SK-N-SH (cell line): Measurements from ENCODE around the gene BMP8A. TPM values are rescaled to one million over a fixed set of nuclear protein-coding genes. Genes with fewer than 3 reads are reported as not detected.
"Not testable (repeated sequence)": the region's sequence is repeated elsewhere in the genome, so short reads cannot be mapped to it uniquely, and the experiment has no call there.

Experiments
- CTCF ChIA-PET: fragments of 300-600, 350-600 bp; formaldehyde crosslinking; extraction: SDS; loops from one replicate; lab custom pipeline; 2021; lab: Yijun Ruan, JAX
- POLR2A ChIA-PET: fragments of 350-600 bp; sonication (Branson Sonifier 250); formaldehyde crosslinking; extraction: SDS; loops from one replicate; lab custom pipeline; 2020; ENCODE audit warnings: antibody characterized with exemption, inconsistent platforms; lab: Yijun Ruan, JAX
- DNase-seq: peaks from one replicate; pipeline ENCODE4 v3.0.0; 2012
- H2AFZ ChIP-seq: fragments of 200-600 bp; sonication (generic); 2 replicates; pipeline ENCODE4 v1.8.1; 2016; ENCODE audit warnings: antibody characterized with exemption, mild to moderate bottlenecking, low read depth
- H3F3A ChIP-seq: fragments of 200-600 bp; sonication (generic); replicated peaks from 2 replicates; pipeline ENCODE3; 2016; ENCODE audit warnings: antibody characterized with exemption, mild to moderate bottlenecking; ENCODE audit not compliant: insufficient read depth
- H3K27ac ChIP-seq, 2 experiments: fragments of 200-500 bp in 1 of 2; fragments of 200-600 bp in 1 of 2; sonication (Bioruptor generic) in 1 of 2; sonication (generic), shearing (Covaris generic) in 1 of 2; 2 replicates each; pipeline versions ENCODE4 v1.5.1 to v1.6.1; 2014 to 2016; ENCODE audit warnings: low read depth in 2 of 2, inconsistent platforms in 1 of 2, low read length in 1 of 2, mild to moderate bottlenecking in 1 of 2, mixed read lengths in 1 of 2
- H3K27me3 ChIP-seq: fragments of 200-600 bp; sonication (generic), shearing (Covaris generic); 2 replicates; pipeline ENCODE4 v1.6.1; 2016; ENCODE audit warnings: mixed run types; ENCODE audit not compliant: insufficient read depth
- H3K36me3 ChIP-seq, 2 experiments: fragments of 200-500 bp in 1 of 2; fragments of 200-600 bp in 1 of 2; sonication (Bioruptor generic) in 1 of 2; sonication (generic) in 1 of 2; replicated peaks in 1 of 2; 2 replicates each; pipeline versions ENCODE3 to v1.5.1; 2014 to 2016; ENCODE audit warnings: low read length in 1 of 2, mild to moderate bottlenecking in 1 of 2; ENCODE audit not compliant: insufficient read depth in 2 of 2, control insufficient read depth in 1 of 2
- H3K4me1 ChIP-seq, 2 experiments: fragments of 200-500 bp in 1 of 2; fragments of 200-600 bp in 1 of 2; sonication (Bioruptor generic) in 1 of 2; sonication (generic), shearing (Covaris generic) in 1 of 2; 2 replicates each; pipeline versions ENCODE4 v1.5.1 to v1.6.1; 2014 to 2016; ENCODE audit warnings: low read depth in 1 of 2, low read length in 1 of 2, mixed run types in 1 of 2; ENCODE audit not compliant: insufficient read depth in 2 of 2, control insufficient read depth in 1 of 2
- H3K4me2 ChIP-seq: fragments of 200-600 bp; sonication (generic), shearing (Covaris generic); 2 replicates; pipeline ENCODE4 v1.6.1; 2017; ENCODE audit warnings: mixed run types
- H3K4me3 ChIP-seq, 2 experiments: fragments of 200-500 bp in 1 of 2; fragments of 200-600 bp in 1 of 2; sonication (Bioruptor generic) in 1 of 2; sonication (generic), shearing (Covaris generic) in 1 of 2; 2 replicates each; pipeline versions ENCODE4 v1.5.1 to v1.8.1; 2014 to 2016; ENCODE audit warnings: low read depth in 2 of 2, inconsistent platforms in 1 of 2, low read length in 1 of 2, mild to moderate bottlenecking in 1 of 2, mixed read lengths in 1 of 2, moderate library complexity in 1 of 2
- H3K79me2 ChIP-seq: fragments of 200-600 bp; sonication (generic); 2 replicates; pipeline ENCODE4 v1.8.1; 2017; ENCODE audit warnings: mild to moderate bottlenecking; ENCODE audit not compliant: insufficient read depth
- H3K9ac ChIP-seq: fragments of 200-600 bp; sonication (generic); 2 replicates; pipeline ENCODE4 v1.6.1; 2017; ENCODE audit warnings: mixed run types
- H3K9me2 ChIP-seq: fragments of 200-600 bp; sonication (generic); 2 replicates; pipeline ENCODE4 v1.6.1; 2017; ENCODE audit warnings: mixed run types
- H3K9me3 ChIP-seq: fragments of 200-600 bp; sonication (generic); 2 replicates; pipeline ENCODE4 v1.6.1; 2017; ENCODE audit warnings: mixed run types, mild to moderate bottlenecking, moderate library complexity
- H4K20me1 ChIP-seq: fragments of 200-600 bp; sonication (generic); 2 replicates; pipeline ENCODE4 v1.6.1; 2017; ENCODE audit warnings: mild to moderate bottlenecking, mixed run types; ENCODE audit not compliant: insufficient read depth
- ELF1 ChIP-seq: IDR thresholded peaks from 2 replicates; pipeline ENCODE4 v1.4.0; 2012
- EZH2phosphoT487 ChIP-seq: fragments of 200-600 bp; sonication (generic); IDR thresholded peaks from 2 replicates; pipeline ENCODE4 v1.6.1; 2017; ENCODE audit warnings: low read depth, mixed run types, mild to moderate bottlenecking, antibody characterized with exemption, moderate library complexity, borderline replicate concordance
- FOSL2 ChIP-seq: IDR thresholded peaks from 2 replicates; pipeline ENCODE4 v1.4.0; 2012; ENCODE audit warnings: low read depth, mild to moderate bottlenecking, moderate library complexity, borderline replicate concordance
- IRF3 ChIP-seq: fragments of 150-350 bp; IDR thresholded peaks from 2 replicates; pipeline ENCODE4 v1.6.1; 2016; ENCODE audit warnings: mild to moderate bottlenecking, low read depth, low read length
- JUND ChIP-seq: IDR thresholded peaks from 2 replicates; pipeline ENCODE4 v1.4.0; 2012
- NRF1 ChIP-seq: IDR thresholded peaks from 2 replicates; pipeline ENCODE4 v1.6.1; 2012; ENCODE audit warnings: low read depth, mild to moderate bottlenecking, low read length
- RAD21 ChIP-seq: IDR thresholded peaks from 2 replicates; pipeline ENCODE4 v1.6.1; 2012; ENCODE audit warnings: mild to moderate bottlenecking, low read length
- RFX5 ChIP-seq: IDR thresholded peaks from 2 replicates; pipeline ENCODE4 v1.6.1; 2012; ENCODE audit warnings: mild to moderate bottlenecking, improper control_type of control experiment, low read length
- RXRA ChIP-seq: IDR thresholded peaks from 2 replicates; pipeline ENCODE4 v1.4.0; 2012; ENCODE audit warnings: low read depth, mild to moderate bottlenecking, borderline replicate concordance
- SIN3A ChIP-seq: IDR thresholded peaks from 2 replicates; pipeline ENCODE4 v1.6.1; 2012; ENCODE audit warnings: low read depth, mild to moderate bottlenecking, low read length, moderate library complexity, borderline replicate concordance
- TAF1 ChIP-seq: IDR thresholded peaks from 2 replicates; pipeline ENCODE4 v1.6.1; 2012; ENCODE audit warnings: low read depth, mild to moderate bottlenecking, low read length, moderate library complexity, borderline replicate concordance
- TCF12 ChIP-seq: IDR thresholded peaks from 2 replicates; pipeline ENCODE4 v1.4.0; 2012
- TEAD4 ChIP-seq: IDR thresholded peaks from 2 replicates; pipeline ENCODE4 v1.4.0; 2012; ENCODE audit warnings: mild to moderate bottlenecking, borderline replicate concordance; ENCODE audit not compliant: insufficient read depth
- USF1 ChIP-seq: IDR thresholded peaks from 2 replicates; pipeline ENCODE4 v1.4.0; 2012; ENCODE audit warnings: low read depth, borderline replicate concordance
- USF2 ChIP-seq: fragments of 150-350 bp; IDR thresholded peaks from 2 replicates; pipeline ENCODE4 v1.6.1; 2017; ENCODE audit warnings: antibody characterized with exemption, low read length, low read depth, borderline replicate concordance
- ZBTB33 ChIP-seq: IDR thresholded peaks from 2 replicates; pipeline ENCODE4 v1.4.0; 2012; ENCODE audit warnings: low read depth, borderline replicate concordance
- WGBS: methylation state at CpG from one replicate; pipeline ENCODE4 v1.1.6; 2017; ENCODE audit warnings: low lambda C conversion rate; 5-methylcytosine and 5-hydroxymethylcytosine counted together
- polyA plus RNA-seq, 3 experiments: library from polyadenylated mRNA; depleted of rRNA; stranded (reverse); fragments of >200 nt; gene quantifications; 2 replicates each; pipeline ENCODE4 v1.2.3, GENCODE V29; 2012
- TF ChIP-seq, protein P1 (sequence below): IDR thresholded peaks from 2 replicates; pipeline ENCODE4 v1.4.0; 2012; ENCODE audit warnings: low read depth

The BMP8A gene
- polyA plus RNA-seq, 1 of the 3 experiments (the other 2 are of a cell fraction), result 0.16 TPM

- peaks cover 31% of the 10 kb centered on the region for H3F3A ChIP-seq
- H3K4me3 ChIP-seq, result peak overlapping the region in 1 of 2 experiments; percentile 40; a peak in 2 of 4 replicates
- H3K4me2 ChIP-seq, result no peak overlapping the region
- no peaks in the 10 kb centered on the region; a peak in 1 of 4 replicates for H3K4me1 ChIP-seq
- H3K9me3 ChIP-seq, result no peaks in the 10 kb centered on the region
- 70% methylated on average over 22 of the region's 32 CpGs for WGBS
- no peak for TF ChIP-seq SIN3A
- TF ChIP-seq TEAD4, result no peak
- TF ChIP-seq IRF3, result no peak
- TF ChIP-seq TAF1, result no peak
- no peak for TF ChIP-seq RXRA
- TF ChIP-seq EZH2phosphoT487, result no peak
- no peak for TF ChIP-seq RAD21
- no peak for TF ChIP-seq ZBTB33
- TF ChIP-seq TCF12, result no peak
- TF ChIP-seq, protein P1, sequence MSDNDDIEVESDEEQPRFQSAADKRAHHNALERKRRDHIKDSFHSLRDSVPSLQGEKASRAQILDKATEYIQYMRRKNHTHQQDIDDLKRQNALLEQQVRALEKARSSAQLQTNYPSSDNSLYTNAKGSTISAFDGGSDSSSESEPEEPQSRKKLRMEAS, result no peak
- no peak for TF ChIP-seq RFX5
- TF ChIP-seq NRF1, result no peak
- no peak for TF ChIP-seq JUND
- TF ChIP-seq ELF1, result no peak
- TF ChIP-seq USF1, result no peak
- no peak for TF ChIP-seq FOSL2
- no peak for TF ChIP-seq USF2
- H3K79me2 ChIP-seq, result no peaks in the 10 kb centered on the region
- no peak for DNase-seq
- CTCF ChIA-PET, result no interaction called here
- H4K20me1 ChIP-seq, result no peaks in the 10 kb centered on the region
- no peak overlapping the region for H3K27ac ChIP-seq
- peaks cover 21 to 22% of the 10 kb centered on the region in 2 experiments for H3K36me3 ChIP-seq
- no peak overlapping the region for H2AFZ ChIP-seq
- H3K9ac ChIP-seq, result no peak overlapping the region
- no peaks in the 10 kb centered on the region; the same call in 1 of the 2 replicates for H3K27me3 ChIP-seq
- H3K9me2 ChIP-seq, result no peaks in the 10 kb centered on the region
- POLR2A ChIA-PET, result no interaction called here
Measured at GRCh38 chr1:39490596-39491145, 765 bp upstream of the BMP8A start.

DNA sequence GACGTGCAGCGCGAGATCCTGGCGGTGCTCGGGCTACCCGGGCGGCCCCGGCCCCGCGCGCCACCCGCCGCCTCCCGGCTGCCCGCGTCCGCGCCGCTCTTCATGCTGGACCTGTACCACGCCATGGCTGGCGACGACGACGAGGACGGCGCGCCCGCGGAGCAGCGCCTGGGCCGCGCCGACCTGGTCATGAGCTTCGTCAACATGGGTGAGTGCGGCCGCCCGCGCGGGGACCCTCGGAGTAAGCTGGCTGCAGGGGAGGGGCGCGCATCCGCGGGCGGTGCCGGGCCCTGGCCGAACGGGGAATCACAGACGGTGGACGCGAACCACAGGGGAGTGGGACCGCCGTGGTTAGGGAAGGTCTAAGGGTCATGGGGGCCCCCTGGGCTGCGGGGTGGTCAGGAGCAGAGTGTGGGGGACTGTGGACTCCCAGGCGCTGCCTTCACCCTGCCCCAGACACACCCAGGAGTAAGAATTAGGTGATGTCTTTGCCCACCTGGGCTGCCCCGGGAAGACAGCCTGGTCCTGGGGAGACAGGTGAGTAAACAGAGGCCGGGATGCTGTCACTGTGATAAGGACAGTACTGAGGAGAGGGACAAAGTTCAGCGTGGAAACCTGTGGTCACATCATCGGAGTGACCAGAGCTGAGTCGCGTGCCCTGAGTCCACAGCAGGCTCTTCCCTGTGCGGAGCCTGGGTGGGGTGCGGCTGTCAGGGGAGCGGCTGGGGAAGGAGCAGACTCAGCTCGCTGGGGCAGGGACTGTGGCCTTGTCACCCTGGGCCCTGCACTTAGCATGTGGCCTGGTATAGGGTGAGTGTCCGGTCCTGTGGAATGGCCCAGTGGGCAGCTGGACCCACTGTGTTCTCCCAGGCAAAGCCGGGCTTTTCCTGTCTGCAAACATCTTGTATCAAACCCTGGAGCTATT lies 944 bp downstream of the BMP8A start:
- H3K9me2 ChIP-seq, H3K79me2 ChIP-seq, H3K9ac ChIP-seq, H3K4me1 ChIP-seq, H2AFZ ChIP-seq, H3K27me3 ChIP-seq, POLR2A ChIA-PET, H3K4me2 ChIP-seq, H4K20me1 ChIP-seq, H3K9me3 ChIP-seq, H3K27ac ChIP-seq, H3K36me3 ChIP-seq: not testable (repeated sequence)
- 57% methylated on average over 15 of the region's 67 CpGs for WGBS
- Histone ChIP-seq H3F3A (peaks cover 23% of the 10 kb centered on the region), H3K4me3 (peak overlapping the region in 1 of 2 experiments; percentile 40; a peak in 2 of 4 replicates)
- peak; percentile 44 for DNase-seq
- CTCF ChIA-PET, result interaction anchor here (0.9 kb wide), 1 partner anchor 300 kb away, joined by 3 read pairs; no protein-coding TSS in a partner anchor
